H1 (cell line): ENCODE results near the gene OGFOD3. TPM values are rescaled to one million over a fixed set of nuclear protein-coding genes. Genes with fewer than 3 reads are reported as not detected.

ENCODE experiments used
- CREB1 ChIP-seq: IDR thresholded peaks from 2 replicates; pipeline ENCODE4 v1.6.1; 2012; ENCODE audit warnings: inconsistent platforms
- E2F6 ChIP-seq: IDR thresholded peaks from 2 replicates; pipeline ENCODE4 v1.6.1; 2012; ENCODE audit warnings: inconsistent platforms
- MAX ChIP-seq: IDR thresholded peaks from 2 replicates; pipeline ENCODE4 v1.6.1; 2012; ENCODE audit warnings: inconsistent platforms
- SAP30 ChIP-seq: fragments of 300-600 bp; sonication (generic); IDR thresholded peaks from 2 replicates; pipeline ENCODE4 v1.7.1; 2012; ENCODE audit warnings: low read length, moderate library complexity, mild to moderate bottlenecking, inconsistent platforms; ENCODE audit not compliant: insufficient read depth, insufficient replicate concordance
- polyA plus RNA-seq, 7 experiments: library from polyadenylated mRNA; depleted of rRNA in 3 of 7; stranded (reverse) in 5 of 7; unstranded in 2 of 7; fragments of >200 nt in 5 of 7; fragments of 200-250 nt in 2 of 7; gene quantifications; 1 replicate in 5 of 7; 2 replicates in 1 of 7; 4 replicates in 1 of 7; pipeline versions ENCODE4 v1.2.1 to v1.2.3, GENCODE V29; 2011 to 2013; ENCODE audit warnings: missing spikeins in 2 of 7, mixed read lengths in 2 of 7
- total RNA-seq: library from RNA; stranded (reverse); fragmentation: NEBNext Ultra II Directional; extraction: Animal tissue kit (Norgen Biotek cat#: 25700); gene quantifications from 2 replicates; pipeline ENCODE4 v1.2.1, GENCODE V29; 2021

Gene OGFOD3
- total and polyA plus RNA-seq, 2 of the 8 experiments (the other 6 are each of a cell fraction or from before 2014, with no cell fraction given) = 21.1 to 21.8 TPM

- TF ChIP-seq SAP30 = no peak
- TF ChIP-seq CREB1 = no peak
- TF ChIP-seq MAX = no peak
- TF ChIP-seq E2F6 = no peak
- TF ChIP-seq, all 59 proteins: peak for 0
Measured at GRCh38 chr17:82388223-82388921, 30.0 kb downstream of the OGFOD3 start (continued).
